Measurements from ENCODE around the gene PPP6R2. TPM values are rescaled to one million over a fixed set of nuclear protein-coding genes. Genes with fewer than 3 reads are reported as not detected.
A peak's percentile ranks its signal among the peaks of the same experiment; 100 is the strongest.

The PPP6R2 gene
- polyA plus RNA-seq, 1 donor from 2014 or later = 85.4 TPM

DNA sequence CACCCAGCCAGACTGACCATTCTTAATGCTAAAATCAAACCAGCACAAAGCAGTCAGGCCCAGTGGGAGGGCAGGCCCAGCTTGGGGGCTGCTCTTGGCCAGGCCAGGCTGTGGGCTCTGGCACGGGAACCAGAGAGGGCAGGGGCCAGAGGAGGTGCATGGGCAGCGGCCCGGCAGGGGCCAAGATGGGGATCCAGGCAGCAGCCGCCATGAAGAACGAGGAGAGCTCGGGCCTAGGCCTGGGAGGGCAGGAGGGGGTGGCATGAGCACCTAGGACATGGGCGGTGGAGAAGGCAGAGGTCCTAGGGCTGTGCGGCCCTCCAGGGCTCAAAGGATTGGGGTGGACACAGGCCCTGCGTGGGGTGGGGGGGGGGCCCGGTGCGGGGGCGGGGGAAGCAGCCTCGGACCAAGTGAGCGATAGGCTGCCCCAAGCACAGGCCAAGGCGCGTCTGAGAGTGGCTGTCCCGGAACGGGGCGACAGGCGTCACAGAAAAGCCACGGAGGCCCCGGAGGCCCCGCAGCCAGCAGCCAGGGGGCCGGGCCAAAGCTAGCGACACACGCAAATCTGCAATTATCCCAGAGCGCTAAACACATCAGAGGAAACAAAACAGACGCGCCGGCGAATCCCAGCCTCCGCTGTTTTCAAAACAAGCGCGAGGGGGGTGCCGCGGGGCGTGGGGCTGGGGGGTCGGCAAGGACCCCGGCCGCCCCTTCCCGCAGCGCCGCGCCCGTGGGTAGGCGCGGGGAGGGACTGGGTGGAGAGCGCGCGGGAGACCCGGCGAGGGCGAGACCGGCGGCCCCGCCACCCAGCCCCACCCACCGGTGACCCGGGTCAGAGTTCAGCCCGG is 44.0 kb upstream of the PPP6R2 start:
- H3K9ac ChIP-seq (ENCODE audit: low read length) = no peak overlapping the region
- H3K9me2 ChIP-seq (ENCODE audit: insufficient read depth, low read length) = no peaks in the 10 kb centered on the region
- no peak overlapping the region for H3K4me2 ChIP-seq (ENCODE audit: low read length)
- H3K9me3 ChIP-seq (ENCODE audit: low read length) = no peaks in the 10 kb centered on the region
- no peaks in the 10 kb centered on the region for H3K27me3 ChIP-seq (ENCODE audit: insufficient read depth, low read depth, low read length)
- H3K79me2 ChIP-seq (replicated peaks; ENCODE audit: insufficient read depth, low read length) = peaks cover 64% of the 10 kb centered on the region
- no peak overlapping the region for H3K27ac ChIP-seq (ENCODE audit: low read length)
- H3K4me3 ChIP-seq (ENCODE audit: low read length) = no peak overlapping the region
- TF ChIP-seq REST (IDR thresholded peaks at IDR 0.05; ENCODE audit: borderline replicate concordance) (no peak), SMC3 (conservative IDR thresholded peaks at IDR 0.05; ENCODE audit: poor library complexity) (no peak), TAF1 (IDR thresholded peaks at IDR 0.05; ENCODE audit: low read depth) (no peak), POLR2AphosphoS5 (IDR thresholded peaks at IDR 0.05) (no peak), EZH2 (IDR thresholded peaks at IDR 0.05; ENCODE audit: borderline replicate concordance, insufficient read depth, low read length, poor library complexity, severe bottlenecking) (no peak), CTCF (IDR thresholded peaks at IDR 0.05; ENCODE audit: poor library complexity, severe bottlenecking) (no peak), RAD21 (conservative IDR thresholded peaks at IDR 0.05) (no peak), MXI1 (conservative IDR thresholded peaks at IDR 0.05; ENCODE audit: poor library complexity, severe bottlenecking) (no peak), EP300 (conservative IDR thresholded peaks at IDR 0.05; ENCODE audit: poor library complexity, severe bottlenecking) (no peak)
- H3F3A ChIP-seq (ENCODE audit: insufficient read depth, low read length, poor library complexity, severe bottlenecking) = no peaks in the 10 kb centered on the region
- H2AFZ ChIP-seq (ENCODE audit: low read depth, low read length) = no peak overlapping the region
- H4K20me1 ChIP-seq (ENCODE audit: insufficient read depth) = peaks cover 11% of the 10 kb centered on the region
- no peaks in the 10 kb centered on the region for H3K36me3 ChIP-seq (ENCODE audit: insufficient read depth, low read length)

- no peak overlapping the region for H3K9ac ChIP-seq (ENCODE audit: low read length)
- H3K79me2 ChIP-seq (replicated peaks; ENCODE audit: insufficient read depth, low read length) = peaks cover 72% of the 10 kb centered on the region
- H3K27ac ChIP-seq (ENCODE audit: low read length) = no peak overlapping the region
- H3K36me3 ChIP-seq (ENCODE audit: insufficient read depth, low read length) = no peaks in the 10 kb centered on the region
- no peak for TF ChIP-seq MXI1 (conservative IDR thresholded peaks at IDR 0.05; ENCODE audit: poor library complexity, severe bottlenecking)
- no peaks in the 10 kb centered on the region for H3K27me3 ChIP-seq (ENCODE audit: insufficient read depth, low read depth, low read length)
- H4K20me1 ChIP-seq (ENCODE audit: insufficient read depth) = peaks cover 10% of the 10 kb centered on the region
- no peak overlapping the region for H3K4me2 ChIP-seq (ENCODE audit: low read length)
- H3K9me3 ChIP-seq (ENCODE audit: low read length) = no peaks in the 10 kb centered on the region
- no peaks in the 10 kb centered on the region for H3K9me2 ChIP-seq (ENCODE audit: insufficient read depth, low read length)
- no peaks in the 10 kb centered on the region for H3F3A ChIP-seq (ENCODE audit: insufficient read depth, low read length, poor library complexity, severe bottlenecking)
- no peak overlapping the region for H2AFZ ChIP-seq (ENCODE audit: low read depth, low read length)
- H3K4me3 ChIP-seq (ENCODE audit: low read length) = peak overlapping the region; percentile 51
These were observed 43.1 kb upstream of the PPP6R2 start for GRCh38 chr22:50299785-50300619.

All from neural cell (in vitro differentiated cells).